HG03039 (cell line): Measurements from ENCODE around the gene ZBTB38.

Experiments
- ATAC-seq: cut with Tn5 transposase; IDR thresholded peaks from one replicate; pipeline ENCODE4 v1.9.1; 2021; ENCODE audit warnings: mild to moderate bottlenecking, moderate library complexity; ENCODE audit not compliant: unreplicated experiment

The ZBTB38 gene

GRCh38 chr3:141368062-141368924, at the start of gene ZBTB38:
Gene ZBTB38, plus strand, starts transcription at chr3:141368504. Its CDS starts 73,885 bp downstream, at chr3:141442389.
- no peak for ATAC-seq

GRCh38 chr3:141320399-141321108, 47.8 kb upstream of the ZBTB38 start:
- ATAC-seq = no peak

DNA sequence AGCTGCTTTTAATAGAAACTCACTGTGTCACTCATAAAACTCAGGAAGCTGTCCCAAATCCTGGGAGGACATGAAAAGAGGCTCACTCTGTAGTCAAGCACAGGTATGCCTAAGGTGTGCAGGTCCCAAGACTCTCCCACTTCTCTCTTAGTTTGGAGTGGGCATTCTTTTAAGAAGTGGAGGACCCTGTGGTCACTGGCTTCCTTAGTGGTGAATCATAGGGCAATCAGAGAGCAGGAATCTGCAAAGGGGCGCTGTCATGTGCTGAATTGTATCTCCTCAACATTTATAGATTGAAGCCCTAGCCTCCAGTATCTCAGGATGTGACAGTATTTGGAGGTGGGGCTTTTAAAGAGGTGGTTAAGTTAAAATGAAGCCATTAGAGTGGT, 47.2 kb upstream of the ZBTB38 start:
- ATAC-seq = no peak

DNA sequence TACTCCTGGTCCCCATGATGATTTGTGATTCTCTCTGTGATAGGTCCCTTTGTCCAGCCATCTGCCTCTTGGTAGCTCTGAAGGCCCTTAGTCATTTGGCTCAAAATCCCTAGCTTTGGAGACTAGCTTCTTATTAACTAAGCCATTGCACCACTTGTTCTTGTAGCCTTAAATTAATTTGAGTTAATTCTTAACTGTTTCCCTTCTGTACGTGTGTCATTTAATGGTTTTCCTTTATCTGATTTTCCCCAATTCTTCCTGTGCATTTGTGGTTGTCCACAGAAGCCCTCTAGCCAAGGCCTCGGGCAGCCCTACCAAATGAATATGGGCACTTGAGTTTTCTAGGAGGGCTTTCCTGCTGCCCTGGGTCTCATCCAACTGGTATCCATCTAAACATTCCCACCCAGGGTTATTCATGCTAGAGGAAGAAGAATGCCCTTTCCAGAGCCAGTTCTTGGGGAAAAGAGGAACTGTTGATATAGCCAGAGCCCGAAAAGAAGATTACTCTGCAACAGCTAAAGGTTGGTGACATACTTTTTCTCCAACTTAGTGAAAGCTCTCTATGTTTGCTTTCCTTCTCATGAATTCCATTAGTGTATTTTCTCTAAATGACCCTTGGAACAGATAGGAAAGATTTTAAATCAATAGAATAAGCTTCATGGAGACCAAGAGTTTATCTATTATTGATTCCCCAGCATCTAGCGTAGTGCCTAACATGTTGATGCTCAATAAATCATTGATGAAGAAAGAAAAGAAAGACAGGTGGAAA, 44.2 kb upstream of the ZBTB38 start:
- no peak for ATAC-seq

DNA sequence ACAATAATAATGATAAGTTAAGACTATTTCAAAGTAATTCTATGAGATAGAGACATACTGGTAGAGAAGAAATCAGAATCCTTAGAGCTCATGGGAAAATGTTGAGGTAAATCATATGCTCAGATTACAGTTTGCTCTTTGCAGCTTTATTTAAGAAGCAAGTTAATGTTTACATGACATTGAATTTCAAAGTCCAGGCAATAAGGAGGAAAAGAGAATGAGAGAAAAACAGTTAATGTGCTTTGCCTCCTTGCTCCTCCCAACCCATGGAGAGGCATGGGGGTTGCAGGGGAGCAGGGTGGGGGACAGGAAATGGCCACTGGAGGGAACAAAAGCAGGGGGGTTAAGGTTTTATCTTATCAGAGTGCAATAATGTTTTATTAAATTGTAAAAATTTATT, 42.2 kb upstream of the ZBTB38 start:
- ATAC-seq = no peak

DNA sequence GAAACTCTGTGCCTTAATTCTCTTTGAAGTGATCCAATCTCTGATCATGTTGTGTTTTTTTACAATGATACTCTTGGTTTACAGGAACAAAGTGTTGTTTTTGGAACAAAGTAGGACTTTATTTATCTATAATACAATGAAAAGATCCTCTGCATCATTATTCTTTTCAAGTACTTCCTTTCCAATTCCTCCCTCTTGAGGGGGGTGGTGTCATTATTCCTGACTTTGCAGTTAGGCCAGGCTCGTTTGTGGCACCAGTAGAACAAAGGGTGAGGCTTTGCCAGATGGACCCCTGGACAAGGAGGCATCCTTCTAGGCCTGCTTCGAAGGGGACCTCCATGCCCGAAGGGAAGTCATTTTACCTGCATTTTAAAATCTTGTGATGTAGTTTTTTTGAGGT, 41.7 kb upstream of the ZBTB38 start:
- no peak for ATAC-seq

- peak; percentile 56 for ATAC-seq
Observed at GRCh38 chr3:141328286-141329166, 39.8 kb upstream of the ZBTB38 start.

- no peak for ATAC-seq
Observed at GRCh38 chr3:141330235-141330634, 38.1 kb upstream of the ZBTB38 start.

- ATAC-seq = no peak
Observed at GRCh38 chr3:141330718-141331376, 37.5 kb upstream of the ZBTB38 start.

DNA sequence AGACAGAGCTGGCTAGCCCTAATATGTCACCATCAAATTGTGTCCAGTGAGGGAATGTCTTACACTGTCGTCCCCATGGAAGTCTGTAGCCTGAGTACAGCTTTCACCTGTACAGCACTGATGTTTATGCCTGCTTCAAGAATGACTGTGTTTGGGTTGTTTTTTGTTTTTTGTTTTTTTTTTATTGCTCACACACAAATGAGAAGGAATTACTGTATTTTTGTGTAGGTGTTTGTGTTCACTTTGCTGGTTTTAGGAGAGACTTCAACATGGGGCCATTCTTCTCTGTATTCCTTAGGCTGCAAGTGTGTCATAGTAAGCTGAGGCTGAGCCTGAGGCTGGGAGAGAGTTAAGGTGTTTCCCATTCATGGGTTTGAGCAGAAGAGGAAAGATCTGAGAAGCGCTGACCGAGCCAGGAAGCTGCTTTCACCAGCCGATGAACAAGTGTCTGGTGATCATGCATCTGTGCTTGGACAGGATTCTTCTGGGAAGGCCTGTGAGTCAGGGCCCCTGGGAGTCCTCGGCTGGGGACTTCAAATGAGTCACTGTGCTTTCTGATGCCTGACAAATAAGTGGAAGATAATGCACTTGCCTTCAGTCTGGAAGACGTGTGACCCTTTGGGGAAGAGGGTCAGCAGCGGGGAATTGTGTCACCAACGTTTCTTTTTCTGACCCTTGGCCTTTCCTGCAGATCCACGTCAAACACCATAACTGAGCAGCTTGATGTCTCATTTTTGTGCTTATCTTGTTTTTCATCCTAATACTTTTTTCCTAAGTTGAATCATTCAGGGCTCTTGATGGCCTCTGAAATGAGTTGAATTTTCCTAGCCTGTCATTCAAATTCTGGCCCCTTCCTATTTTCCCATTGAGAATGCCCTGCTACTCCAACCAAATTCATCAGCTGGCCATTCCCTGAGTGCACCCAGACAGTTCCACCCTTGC, 36.7 kb upstream of the ZBTB38 start:
- ATAC-seq = no peak

- ATAC-seq = no peak
Observed at GRCh38 chr3:141332416-141332815, 35.9 kb upstream of the ZBTB38 start.

- no peak for ATAC-seq
Observed at GRCh38 chr3:141333836-141334626, 34.3 kb upstream of the ZBTB38 start.

DNA sequence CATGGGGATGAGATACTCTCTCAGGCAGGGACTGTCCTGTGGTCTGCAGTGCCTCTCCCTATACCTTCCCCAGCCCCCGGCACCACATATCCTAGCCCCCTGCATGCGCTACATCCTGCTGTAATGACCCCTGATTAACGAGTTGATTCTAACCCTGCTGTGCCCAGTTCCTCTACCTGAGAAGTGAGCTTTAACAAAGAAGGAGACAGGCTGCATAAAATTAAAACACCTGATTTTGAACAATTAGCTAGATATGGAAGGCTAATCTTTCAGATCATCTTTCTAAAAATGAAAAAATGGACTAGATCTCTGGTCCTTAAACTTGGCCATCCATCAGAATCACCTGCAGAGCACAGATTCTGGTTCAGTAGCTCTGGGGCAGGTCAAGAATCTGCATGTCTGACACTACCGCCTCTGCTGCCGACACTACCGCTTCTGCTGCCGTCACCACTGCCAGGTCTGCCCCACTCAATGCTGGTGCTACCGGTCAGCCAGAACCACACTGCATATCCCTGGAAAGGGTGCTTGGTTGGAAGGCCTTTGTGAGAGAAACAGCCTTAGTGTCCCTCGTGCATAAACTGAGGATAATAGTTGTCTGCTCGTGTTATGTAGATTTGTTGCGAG, 33.6 kb upstream of the ZBTB38 start:
- no peak for ATAC-seq

GRCh38 chr3:141335531-141336061, 32.7 kb upstream of the ZBTB38 start:
- no peak for ATAC-seq

DNA sequence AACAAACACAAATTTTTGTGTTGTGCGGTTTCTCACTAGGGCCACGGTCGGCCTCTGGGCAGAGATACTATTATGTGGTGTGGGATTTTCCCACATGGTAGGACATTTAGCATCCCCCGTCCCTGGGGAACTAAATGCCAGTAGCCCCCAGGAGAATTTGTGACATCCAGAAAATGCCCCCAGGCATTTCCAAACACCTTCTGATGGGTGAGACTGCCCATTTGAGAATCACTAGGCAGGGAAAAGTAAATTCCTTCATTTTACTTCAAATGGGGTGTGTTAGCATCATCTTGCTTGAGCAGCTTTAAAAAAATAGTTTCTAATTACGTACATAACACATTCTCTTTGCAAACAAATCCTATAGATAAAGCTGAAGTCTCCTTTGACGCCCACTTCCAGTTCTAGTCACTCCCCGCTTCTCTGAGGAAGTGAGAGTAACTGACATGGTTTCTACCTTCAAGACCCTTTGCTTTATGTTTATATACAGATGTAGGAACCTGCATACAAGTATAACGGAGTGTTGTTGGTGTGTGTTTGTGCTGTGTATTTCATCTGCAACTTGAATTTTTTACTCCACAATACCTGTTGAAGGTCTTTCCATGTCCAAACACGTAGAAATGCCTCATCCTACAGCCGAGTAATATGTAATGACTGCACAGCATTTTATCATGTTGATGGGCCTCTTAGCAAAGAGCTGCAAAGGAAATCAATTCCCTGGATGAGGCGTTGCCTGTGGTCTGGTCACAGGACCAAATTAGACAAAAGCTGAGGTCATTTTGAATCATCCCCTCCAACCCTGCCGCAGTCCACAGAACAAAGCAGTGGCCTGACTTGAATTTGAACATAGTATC, 31.4 kb upstream of the ZBTB38 start:
- peak; percentile 79 for ATAC-seq

DNA sequence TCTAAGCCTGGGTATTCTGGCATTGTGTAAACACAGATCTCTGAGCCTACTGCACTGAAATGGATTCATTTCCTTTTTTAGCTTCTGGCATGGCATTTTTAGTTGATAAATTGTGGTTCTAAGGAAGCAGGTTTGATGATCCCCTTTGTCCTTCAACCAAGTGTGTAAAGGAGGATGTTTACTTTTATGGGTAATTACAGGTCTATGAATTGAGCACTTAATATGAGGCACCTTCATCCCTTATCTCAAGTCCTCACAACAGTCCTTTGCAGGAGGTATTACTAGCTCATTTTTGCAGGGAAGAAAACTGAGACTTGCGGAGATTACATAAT, 30.8 kb upstream of the ZBTB38 start:
- no peak for ATAC-seq

DNA sequence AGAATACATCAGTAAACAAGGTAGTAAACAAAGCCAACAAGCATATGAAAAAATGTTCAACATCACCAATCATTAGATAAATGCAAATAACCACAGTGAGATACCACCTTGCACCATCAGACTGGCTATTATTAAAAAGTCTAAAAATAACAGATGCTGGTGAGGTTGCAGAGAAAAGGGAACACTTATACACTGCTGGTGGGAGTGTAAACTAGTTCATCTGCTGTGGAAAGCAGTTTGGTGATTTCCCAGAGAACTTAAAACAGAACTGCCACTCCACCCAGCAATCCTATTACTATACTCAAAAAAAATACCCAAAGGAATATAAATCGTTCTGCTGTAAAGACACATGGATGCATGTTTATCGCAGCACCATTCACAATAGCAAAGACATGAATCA, 30.3 kb upstream of the ZBTB38 start:
- ATAC-seq = no peak
